GM13976 (cell line): ENCODE results near the gene TLE6.

ENCODE experiments used
- DNase-seq: peaks from one replicate; pipeline ENCODE4 v3.0.0; 2012; ENCODE audit warnings: low spot score
- in situ Hi-C: fragments of 300-500 bp; cut with MboI; formaldehyde crosslinking; loops from one replicate; pipeline ENCODE4 v1.12.0; 2022; ENCODE audit warnings: low sequenced_read_pairs, mixed read lengths, inconsistent platforms; ENCODE audit not compliant: unreplicated experiment
- TF ChIP-seq, protein P1 (sequence below): IDR thresholded peaks from 2 replicates; pipeline ENCODE4 v1.5.1; 2012; ENCODE audit warnings: borderline replicate concordance, mild to moderate bottlenecking; ENCODE audit not compliant: insufficient read depth; ENCODE audit errors: extremely low read depth, missing control alignments, control extremely low read depth

TLE6 gene

DNA sequence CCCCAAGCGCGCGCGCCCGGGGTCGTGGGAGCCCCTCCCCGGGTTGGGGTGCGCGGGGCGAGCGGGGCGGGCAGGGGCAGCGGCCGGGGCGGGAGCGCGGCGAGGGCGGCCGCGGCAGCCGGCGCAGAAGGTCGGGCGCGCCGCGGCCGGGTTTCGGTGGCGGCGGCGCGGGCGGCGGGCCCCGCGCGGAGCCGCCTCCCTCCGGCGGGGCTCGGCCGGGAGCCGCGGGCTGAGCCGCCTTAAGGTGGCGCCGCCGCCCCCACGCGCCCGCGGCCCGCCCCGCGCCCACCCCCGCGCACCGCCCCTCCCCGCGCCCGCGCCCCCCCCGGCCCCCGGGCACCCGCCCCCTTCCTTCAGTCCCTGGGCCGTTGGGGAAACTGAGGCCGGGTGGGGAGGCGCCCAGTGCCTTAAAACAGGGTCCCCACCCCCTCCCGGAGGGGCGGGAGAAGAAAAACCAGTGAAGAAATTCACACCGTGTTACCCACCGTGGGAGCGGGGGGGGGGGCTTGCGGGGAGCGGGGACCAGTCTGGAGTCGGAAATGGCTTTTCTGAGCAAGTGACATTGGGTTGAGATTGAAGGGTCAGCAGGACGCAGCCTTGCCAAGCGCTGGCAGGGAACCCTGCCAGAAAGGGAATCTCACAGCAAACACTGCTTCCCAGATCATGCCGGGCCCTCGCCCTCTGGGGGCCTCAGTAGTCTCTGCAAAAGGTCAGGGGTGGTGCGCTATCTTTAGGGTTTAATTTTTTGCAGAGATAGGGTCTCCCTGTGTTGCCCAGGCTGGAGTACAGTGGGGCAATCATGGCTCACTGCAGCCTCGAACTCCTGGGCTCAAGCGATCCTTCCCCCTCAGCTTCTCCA, 51.9 kb downstream of the TLE6 start, which contains the start of gene TLE2:
TSS of gene TLE2 (minus strand) at position 216 of the 859 bp plus-strand sequence. CDS start 376 bp downstream, outside the sequence.
- DNase-seq: peak; percentile 73
- in situ Hi-C loops: no loop called here

DNA sequence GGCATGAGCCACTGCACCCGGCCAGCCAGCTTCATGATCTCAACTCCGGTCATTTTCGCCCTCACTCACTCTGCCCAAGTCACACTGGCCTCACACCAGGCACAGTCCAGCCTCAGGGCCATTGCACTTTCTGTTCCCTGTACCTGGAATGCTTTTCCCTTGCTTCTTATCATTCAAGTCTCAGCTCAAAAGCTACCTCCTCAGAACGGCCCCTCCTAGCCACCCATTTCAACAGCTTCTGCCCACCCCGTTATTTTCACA, 54.2 kb downstream of the TLE6 start:
- DNase-seq: no peak
- TF ChIP-seq, protein P1, sequence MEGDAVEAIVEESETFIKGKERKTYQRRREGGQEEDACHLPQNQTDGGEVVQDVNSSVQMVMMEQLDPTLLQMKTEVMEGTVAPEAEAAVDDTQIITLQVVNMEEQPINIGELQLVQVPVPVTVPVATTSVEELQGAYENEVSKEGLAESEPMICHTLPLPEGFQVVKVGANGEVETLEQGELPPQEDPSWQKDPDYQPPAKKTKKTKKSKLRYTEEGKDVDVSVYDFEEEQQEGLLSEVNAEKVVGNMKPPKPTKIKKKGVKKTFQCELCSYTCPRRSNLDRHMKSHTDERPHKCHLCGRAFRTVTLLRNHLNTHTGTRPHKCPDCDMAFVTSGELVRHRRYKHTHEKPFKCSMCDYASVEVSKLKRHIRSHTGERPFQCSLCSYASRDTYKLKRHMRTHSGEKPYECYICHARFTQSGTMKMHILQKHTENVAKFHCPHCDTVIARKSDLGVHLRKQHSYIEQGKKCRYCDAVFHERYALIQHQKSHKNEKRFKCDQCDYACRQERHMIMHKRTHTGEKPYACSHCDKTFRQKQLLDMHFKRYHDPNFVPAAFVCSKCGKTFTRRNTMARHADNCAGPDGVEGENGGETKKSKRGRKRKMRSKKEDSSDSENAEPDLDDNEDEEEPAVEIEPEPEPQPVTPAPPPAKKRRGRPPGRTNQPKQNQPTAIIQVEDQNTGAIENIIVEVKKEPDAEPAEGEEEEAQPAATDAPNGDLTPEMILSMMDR: no peak
- in situ Hi-C loops: no loop called here

More for the DNA sequence above, 51.9 kb downstream of the TLE6 start, which contains the start of gene TLE2:
- TF ChIP-seq, protein P1: no peak

DNA sequence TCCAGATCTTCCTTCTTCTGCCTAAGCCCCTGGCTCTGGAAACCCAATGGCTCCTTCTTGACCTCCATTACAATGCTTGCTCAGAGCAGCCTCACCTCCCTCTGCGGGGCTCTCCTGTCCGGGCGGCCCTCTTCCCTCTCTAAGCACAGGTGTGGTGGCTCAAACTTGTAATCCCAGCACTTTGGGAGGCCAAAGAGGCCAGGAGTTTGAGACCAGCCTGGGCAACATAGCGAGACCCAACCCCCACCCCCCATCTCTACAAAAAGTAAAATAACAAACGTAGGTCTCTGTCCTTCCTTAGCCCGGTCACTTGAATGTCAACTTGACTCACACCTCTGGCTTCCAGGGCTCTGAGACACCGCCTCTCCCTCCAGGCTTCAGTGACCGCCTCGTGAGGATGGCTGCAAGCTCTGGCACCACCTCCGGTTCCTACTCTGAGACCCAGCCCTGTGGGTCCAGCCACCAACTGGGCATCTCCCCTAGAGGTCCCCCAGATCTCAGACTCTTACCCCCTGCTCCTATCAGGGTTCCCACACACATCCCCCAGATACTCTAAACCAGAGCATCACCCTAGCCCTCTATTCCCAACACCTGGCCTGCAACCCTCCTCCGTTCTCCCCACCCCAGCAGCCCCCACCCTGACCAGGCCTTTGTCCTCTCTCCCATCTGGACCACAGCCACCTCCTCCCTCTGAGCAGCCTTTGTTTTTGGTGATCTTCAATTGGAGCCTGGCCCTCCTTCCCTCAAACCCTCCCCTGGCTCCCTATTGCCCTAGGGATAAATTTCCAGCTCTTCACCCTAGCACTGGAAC, 56.4 kb downstream of the TLE6 start:
- in situ Hi-C loops: no loop called here
- no peak for DNase-seq
- TF ChIP-seq, protein P1: no peak

DNA sequence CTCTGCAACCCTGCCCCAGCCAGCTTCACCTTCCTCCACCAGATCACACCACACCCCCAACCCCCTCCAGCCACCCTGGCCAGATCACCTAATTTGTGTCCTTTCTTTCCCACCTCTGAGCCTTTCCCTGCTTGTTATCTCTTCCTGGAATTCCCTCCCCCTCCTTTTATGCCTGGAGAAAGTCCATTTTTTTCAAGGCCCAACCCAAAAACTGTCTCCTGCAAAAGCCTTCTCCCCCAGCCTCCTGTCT, 57.0 kb downstream of the TLE6 start:
- TF ChIP-seq, protein P1: no peak
- DNase-seq: no peak
- in situ Hi-C loops: no loop called here

DNA sequence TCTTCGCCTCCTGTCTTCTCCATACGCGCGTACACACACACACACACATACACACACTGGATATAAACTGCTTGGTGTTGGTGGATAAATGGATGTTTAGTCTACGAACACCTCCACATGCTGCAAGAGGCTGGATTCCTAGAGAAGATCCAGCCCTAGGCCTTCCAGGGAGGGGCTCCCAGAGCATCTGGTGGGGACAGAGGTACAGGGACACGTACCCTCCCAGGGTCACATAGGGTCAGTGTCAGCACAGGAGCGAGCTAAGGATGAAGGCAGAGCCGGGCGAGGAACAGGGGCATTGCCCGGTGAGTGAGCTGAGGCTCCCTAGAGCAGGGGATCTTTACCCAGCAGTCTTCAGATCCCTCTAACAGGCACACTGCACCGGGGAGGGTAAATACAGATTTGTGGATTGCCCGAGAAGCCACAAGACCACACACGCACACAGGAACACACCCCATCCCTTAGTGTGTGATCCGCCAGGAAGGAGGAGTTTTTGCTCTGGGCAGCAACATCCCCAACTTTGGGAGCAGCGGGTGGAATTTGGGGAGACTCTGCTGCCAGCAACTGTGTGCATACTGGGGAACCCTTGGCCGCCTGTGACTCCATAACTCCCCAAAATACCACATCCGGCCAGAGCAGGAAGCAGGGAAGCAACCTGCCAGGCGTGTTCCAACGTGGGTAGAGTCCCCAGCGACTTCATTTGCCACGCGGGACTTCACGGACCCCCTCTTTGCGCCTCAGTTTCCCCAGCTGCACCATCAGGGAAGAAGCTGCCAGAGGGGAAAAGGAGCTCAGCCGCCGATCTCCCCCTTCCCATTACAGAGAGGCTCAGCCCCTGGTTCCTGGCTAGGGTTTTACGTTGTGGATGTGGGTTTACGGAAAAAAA, 57.5 kb downstream of the TLE6 start:
- TF ChIP-seq, protein P1: no peak
- in situ Hi-C loops: no loop called here
- no peak for DNase-seq

DNA sequence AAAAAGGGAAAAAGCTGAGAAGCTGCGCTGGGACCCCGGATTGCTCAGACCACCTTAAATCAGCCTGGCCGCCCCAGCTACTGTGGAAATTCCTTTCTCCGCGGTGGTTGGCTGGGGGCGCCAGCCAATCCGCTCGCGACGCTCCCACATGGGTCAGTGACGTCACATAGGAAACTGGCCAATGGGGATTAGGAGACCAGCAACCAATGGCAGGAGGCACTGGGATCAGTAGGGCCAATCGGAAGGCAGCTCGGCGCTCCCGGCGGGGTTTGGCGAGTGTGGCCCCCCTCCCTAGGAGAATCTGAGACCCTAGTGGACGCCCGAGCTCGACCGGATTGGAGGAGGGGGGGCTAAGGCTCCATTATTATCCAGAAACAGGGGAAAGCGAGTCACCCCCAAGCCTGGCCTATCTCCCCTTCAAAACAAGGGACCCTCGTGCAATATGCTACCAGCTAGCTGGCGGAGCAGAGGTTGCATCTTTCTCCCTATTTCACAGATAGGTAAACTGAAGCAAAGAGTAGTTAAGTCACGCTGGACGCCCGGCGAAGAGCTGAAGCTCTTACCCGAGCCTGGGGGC, 58.3 kb downstream of the TLE6 start:
- in situ Hi-C loops: no loop called here
- TF ChIP-seq, protein P1: no peak
- peak; percentile 100 for DNase-seq
